SKM-1 treated with dmso at 0.1 percent for 144 hours (cell line): Measurements from ENCODE around the gene MBD2.
"Not testable (repeated sequence)": the region's sequence is repeated elsewhere in the genome, so short reads cannot be mapped to it uniquely, and the experiment has no call there.

Source experiments
- DNase-seq: peaks from one replicate; lab custom pipeline; 2025; ENCODE audit not compliant: unreplicated experiment; lab: John Stamatoyannopoulos, UW

The MBD2 gene, protein sequence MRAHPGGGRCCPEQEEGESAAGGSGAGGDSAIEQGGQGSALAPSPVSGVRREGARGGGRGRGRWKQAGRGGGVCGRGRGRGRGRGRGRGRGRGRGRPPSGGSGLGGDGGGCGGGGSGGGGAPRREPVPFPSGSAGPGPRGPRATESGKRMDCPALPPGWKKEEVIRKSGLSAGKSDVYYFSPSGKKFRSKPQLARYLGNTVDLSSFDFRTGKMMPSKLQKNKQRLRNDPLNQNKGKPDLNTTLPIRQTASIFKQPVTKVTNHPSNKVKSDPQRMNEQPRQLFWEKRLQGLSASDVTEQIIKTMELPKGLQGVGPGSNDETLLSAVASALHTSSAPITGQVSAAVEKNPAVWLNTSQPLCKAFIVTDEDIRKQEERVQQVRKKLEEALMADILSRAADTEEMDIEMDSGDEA

DNA sequence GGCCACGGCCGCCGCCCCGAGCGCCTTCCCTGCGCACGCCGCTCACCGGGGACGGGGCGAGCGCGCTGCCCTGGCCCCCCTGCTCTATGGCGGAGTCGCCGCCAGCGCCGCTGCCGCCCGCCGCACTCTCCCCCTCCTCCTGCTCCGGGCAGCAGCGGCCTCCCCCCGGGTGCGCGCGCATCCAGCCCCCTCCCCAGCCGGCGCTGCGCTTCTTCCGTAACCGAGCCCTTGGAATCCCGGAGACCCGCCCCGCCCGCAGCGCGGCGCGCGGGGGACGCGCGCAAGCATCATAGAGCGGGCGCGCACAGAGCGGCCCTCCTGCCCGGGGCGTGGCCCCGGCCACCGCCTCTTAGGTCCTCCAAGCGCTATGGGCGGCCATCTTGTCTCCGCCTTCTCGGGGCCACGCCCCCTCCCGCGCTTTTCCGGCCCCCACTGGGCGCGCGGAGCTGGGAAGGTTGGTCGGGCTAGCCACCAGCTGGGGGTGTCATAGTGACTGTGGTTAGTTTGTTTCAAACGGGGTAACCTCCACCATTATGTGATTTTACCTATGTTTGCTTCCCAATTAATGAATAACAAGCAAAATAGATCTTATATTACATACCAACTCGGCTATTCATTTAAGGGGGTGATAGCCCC, at the start of gene MBD2:
MBD2 (minus strand) TSS at position 291 of the 636 bp plus-strand sequence; CDS start at position 181, 110 bp downstream.
- DNase-seq = peak; percentile 82

- peak; percentile 67 for DNase-seq
These were observed 45.7 kb upstream of the MBD2 start for GRCh38 chr18:54269893-54270844.

DNA sequence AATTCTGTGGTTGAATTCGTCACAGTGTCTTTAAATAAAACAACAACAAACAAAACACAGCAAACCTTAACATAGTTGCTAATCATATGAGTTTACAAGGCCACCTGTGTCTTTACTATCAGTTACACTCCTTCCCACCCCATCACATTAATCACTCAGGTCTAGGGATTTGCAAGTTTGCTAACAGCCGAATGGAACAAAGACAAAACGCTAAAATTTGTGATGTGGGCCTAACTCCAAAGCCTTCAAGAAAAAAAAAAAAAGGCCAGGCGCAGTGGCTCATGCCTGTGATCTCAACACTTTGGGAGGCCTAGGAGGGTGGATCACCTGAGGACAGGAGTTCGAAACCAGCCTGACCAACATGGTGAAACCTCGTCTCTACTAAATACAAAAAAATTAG, 44.3 kb upstream of the MBD2 start:
- DNase-seq = no peak

DNA sequence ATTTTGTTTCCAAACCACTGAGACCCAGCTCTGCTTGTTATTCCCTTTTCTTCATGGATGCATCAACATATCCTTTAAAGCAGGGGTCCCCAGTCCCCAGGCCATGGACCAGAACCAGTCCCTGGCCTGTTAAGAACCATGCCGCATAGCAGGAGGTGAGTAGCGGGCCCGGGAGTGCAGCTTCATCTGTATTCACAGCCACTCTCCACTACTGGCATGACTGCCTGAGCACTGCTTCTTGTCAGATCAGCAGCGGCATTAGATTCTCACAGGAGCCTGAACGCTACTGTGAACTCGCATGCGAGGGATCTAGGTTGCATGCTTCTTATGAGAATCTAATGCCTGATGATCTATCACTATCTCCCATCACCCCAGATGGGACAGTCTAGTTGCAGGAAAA, 43.2 kb upstream of the MBD2 start:
- DNase-seq = no peak

DNA sequence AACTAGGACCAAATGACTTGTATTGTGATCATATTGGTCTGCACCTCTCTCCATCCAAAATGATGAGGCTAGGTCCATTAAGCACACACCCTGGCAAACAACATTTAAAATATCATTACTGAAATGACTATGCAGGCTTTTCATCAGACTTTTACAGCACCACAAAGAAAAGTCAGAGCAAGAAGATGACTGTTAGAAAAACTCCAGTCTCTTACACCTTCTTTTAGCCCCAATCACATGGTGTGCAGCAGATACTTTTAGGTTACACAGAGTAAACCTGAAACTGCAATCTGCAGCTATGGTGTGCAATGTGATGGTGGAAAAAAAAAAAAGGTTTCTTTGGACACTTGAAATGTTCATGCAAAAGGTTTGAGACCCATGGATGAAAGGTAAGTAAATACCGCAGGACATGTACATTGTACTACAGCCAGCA, 39.5 kb upstream of the MBD2 start:
- no peak for DNase-seq

DNA sequence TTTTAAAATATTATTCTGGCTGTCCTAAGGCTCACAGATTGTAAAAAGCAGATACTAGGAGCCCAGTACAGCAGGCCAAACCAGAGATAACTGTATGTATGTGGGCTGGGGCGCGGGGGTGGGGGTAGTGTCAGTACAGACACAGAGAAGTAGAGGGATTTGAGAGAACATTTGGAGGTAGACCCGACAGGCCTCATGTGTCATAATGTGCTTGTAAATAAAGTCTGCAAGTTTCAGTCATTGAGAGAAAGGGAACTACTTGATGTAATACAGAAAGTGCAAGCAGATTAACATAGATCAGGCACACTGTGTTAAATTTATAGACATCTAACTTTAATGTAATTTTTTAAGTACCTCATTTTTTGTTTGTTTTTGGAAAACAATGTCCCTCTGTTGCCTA, 37.4 kb upstream of the MBD2 start:
- peak; percentile 48 for DNase-seq

- DNase-seq = peak; percentile 74
These were observed 36.1 kb upstream of the MBD2 start for GRCh38 chr18:54260396-54261072.

- not testable (repeated sequence) for DNase-seq
These were observed 33.3 kb upstream of the MBD2 start for GRCh38 chr18:54257818-54258217.

- no peak for DNase-seq
These were observed 32.5 kb upstream of the MBD2 start for GRCh38 chr18:54257015-54257414.

GRCh38 chr18:54255141-54255540, 30.7 kb upstream of the MBD2 start:
- no peak for DNase-seq

GRCh38 chr18:54254265-54254758, 29.8 kb upstream of the MBD2 start:
- no peak for DNase-seq

- DNase-seq = no peak
These were observed 27.3 kb upstream of the MBD2 start for GRCh38 chr18:54251606-54252390.

DNA sequence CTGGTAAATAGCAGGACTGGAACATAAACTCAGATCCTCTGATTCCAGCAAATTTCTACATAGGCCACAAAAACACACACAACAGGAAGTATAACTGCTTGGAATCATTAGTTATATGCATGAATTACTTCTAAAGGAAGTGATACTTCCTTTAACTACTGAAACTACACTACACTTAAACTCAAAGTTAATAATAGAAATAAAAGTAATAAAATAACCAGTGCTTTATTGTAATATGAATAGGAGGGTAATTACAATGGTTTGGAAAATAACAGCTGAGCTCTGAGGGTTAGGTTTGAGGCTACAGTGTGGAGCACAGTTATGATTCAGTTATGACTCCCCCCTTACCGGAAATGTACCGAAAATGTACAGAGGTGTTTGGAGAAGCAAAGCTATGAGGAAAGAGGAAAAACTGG, 26.4 kb upstream of the MBD2 start:
- no peak for DNase-seq

GRCh38 chr18:54247511-54248175, 23.2 kb upstream of the MBD2 start:
- DNase-seq = no peak

- no peak for DNase-seq
These were observed 17.9 kb upstream of the MBD2 start for GRCh38 chr18:54242327-54242726.

- DNase-seq = no peak
These were observed 17.0 kb upstream of the MBD2 start for GRCh38 chr18:54241483-54241882.

DNA sequence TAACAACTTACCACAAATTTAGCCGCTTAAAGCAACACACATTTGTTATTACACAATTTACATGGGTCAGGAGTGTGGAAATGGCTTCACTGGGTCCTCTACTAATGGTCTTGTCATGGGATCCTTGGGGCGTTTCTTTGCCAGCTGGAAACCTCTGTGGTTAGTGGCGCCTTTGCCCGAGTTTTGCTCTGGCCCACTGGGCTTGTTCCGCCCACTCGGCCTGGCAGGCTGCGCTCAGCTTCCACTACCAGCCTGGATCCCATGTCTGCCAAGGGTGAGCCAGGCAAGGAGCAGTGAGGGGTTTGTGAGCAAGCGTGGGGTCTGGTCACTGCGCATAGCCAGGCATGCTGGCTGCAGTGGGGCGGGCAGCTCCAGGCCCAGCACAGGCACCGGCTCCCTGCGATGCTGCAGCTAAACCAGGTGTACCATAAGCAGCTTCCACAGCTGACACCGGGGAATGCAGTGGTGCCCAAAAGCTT, 16.2 kb upstream of the MBD2 start:
- DNase-seq = no peak

GRCh38 chr18:54239601-54240000, 15.1 kb upstream of the MBD2 start:
- no peak for DNase-seq

DNA sequence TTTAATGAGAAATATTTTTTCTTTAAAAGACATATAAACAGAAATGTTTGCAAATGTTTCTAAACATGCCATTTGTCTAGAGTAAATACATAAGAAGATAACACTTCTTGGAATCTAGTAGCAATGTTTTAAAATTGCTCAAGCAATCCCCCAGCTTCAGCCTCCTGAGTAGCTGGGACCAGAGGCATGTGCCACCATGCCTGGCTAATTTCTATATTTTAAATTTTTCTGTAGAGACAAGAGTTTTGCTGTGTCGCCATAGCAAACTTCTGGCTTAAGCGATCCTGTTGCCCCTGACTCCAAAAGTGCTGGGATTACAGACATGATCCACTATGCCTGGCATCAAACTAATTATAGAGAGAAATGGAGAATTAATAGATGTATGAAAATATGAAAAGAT, 14.6 kb upstream of the MBD2 start:
- DNase-seq = no peak
